ENCODE results near the gene CHD6.

The CHD6 gene

GRCh38 chr20:41645372-41645771 lies 27.2 kb upstream of the CHD6 start:
- Histone ChIP-seq H3K27me3 (ENCODE audit: insufficient read depth, low read length) (no peaks in the 10 kb centered on the region; the same call in 1 of the 2 replicates), H3K9ac (ENCODE audit: low read length) (no peak overlapping the region), H3F3A (ENCODE audit: insufficient read depth, low read length) (no peaks in the 10 kb centered on the region), H3K27ac (ENCODE audit: low read depth, low read length, poor library complexity, severe bottlenecking) (no peak overlapping the region), H3K36me3 (ENCODE audit: insufficient read depth, low read length) (no peaks in the 10 kb centered on the region), H4K20me1 (ENCODE audit: insufficient read depth, low read length) (no peaks in the 10 kb centered on the region), H3K4me3 (ENCODE audit: low read depth, low read length, poor library complexity, severe bottlenecking) (no peak overlapping the region), H2AFZ (ENCODE audit: low read length) (no peak overlapping the region), H3K9me2 (ENCODE audit: low read depth, low read length) (no peaks in the 10 kb centered on the region), H3K79me2 (ENCODE audit: insufficient read depth, low read length) (no peaks in the 10 kb centered on the region), H3K4me2 (ENCODE audit: low read length) (no peak overlapping the region), H3K4me1 (ENCODE audit: insufficient read depth, low read length, severe bottlenecking) (peaks cover 14% of the 10 kb centered on the region), H3K9me3 (ENCODE audit: low read length) (no peaks in the 10 kb centered on the region)
- TF ChIP-seq EZH2 (IDR thresholded peaks at IDR 0.05; ENCODE audit: borderline replicate concordance, low read length), result no peak
- TF ChIP-seq CTCF (IDR thresholded peaks at IDR 0.05; ENCODE audit: low read length), result no peak

- Histone ChIP-seq H3K36me3 (ENCODE audit: insufficient read depth, low read length) (no peaks in the 10 kb centered on the region), H3K9me3 (ENCODE audit: low read length) (no peaks in the 10 kb centered on the region), H3K9me2 (ENCODE audit: low read depth, low read length) (no peaks in the 10 kb centered on the region), H3K9ac (ENCODE audit: low read length) (no peak overlapping the region), H4K20me1 (ENCODE audit: insufficient read depth, low read length) (no peaks in the 10 kb centered on the region), H3K4me2 (ENCODE audit: low read length) (no peak overlapping the region), H3K27me3 (ENCODE audit: insufficient read depth, low read length) (no peaks in the 10 kb centered on the region; the same call in 1 of the 2 replicates), H3K79me2 (ENCODE audit: insufficient read depth, low read length) (no peaks in the 10 kb centered on the region), H3K27ac (ENCODE audit: low read depth, low read length, poor library complexity, severe bottlenecking) (no peak overlapping the region), H3K4me3 (ENCODE audit: low read depth, low read length, poor library complexity, severe bottlenecking) (no peak overlapping the region), H3F3A (ENCODE audit: insufficient read depth, low read length) (no peaks in the 10 kb centered on the region), H2AFZ (ENCODE audit: low read length) (no peak overlapping the region), H3K4me1 (ENCODE audit: insufficient read depth, low read length, severe bottlenecking) (no peaks in the 10 kb centered on the region)
- TF ChIP-seq CTCF (IDR thresholded peaks at IDR 0.05; ENCODE audit: low read length), result no peak
- TF ChIP-seq EZH2 (IDR thresholded peaks at IDR 0.05; ENCODE audit: borderline replicate concordance, low read length), result no peak
These were observed 25.3 kb upstream of the CHD6 start for GRCh38 chr20:41643504-41643938.

- Histone ChIP-seq H3K4me1 (ENCODE audit: insufficient read depth, low read length, severe bottlenecking) (no peaks in the 10 kb centered on the region), H3K36me3 (ENCODE audit: insufficient read depth, low read length) (no peaks in the 10 kb centered on the region), H3K27me3 (ENCODE audit: insufficient read depth, low read length) (no peaks in the 10 kb centered on the region), H3K27ac (ENCODE audit: low read depth, low read length, poor library complexity, severe bottlenecking) (no peak overlapping the region), H3K4me2 (ENCODE audit: low read length) (no peak overlapping the region), H3K79me2 (ENCODE audit: insufficient read depth, low read length) (no peaks in the 10 kb centered on the region), H2AFZ (ENCODE audit: low read length) (no peak overlapping the region), H3K9me2 (ENCODE audit: low read depth, low read length) (no peaks in the 10 kb centered on the region), H4K20me1 (ENCODE audit: insufficient read depth, low read length) (no peaks in the 10 kb centered on the region), H3K9ac (ENCODE audit: low read length) (no peak overlapping the region), H3F3A (ENCODE audit: insufficient read depth, low read length) (no peaks in the 10 kb centered on the region), H3K4me3 (ENCODE audit: low read depth, low read length, poor library complexity, severe bottlenecking) (no peak overlapping the region), H3K9me3 (ENCODE audit: low read length) (no peaks in the 10 kb centered on the region)
- TF ChIP-seq CTCF (IDR thresholded peaks at IDR 0.05; ENCODE audit: low read length), result no peak
- TF ChIP-seq EZH2 (IDR thresholded peaks at IDR 0.05; ENCODE audit: borderline replicate concordance, low read length), result no peak
These were observed 21.5 kb upstream of the CHD6 start for GRCh38 chr20:41639630-41640029.

Data from OCI-LY1 (cell line).